AML-193 (cell line): ENCODE measurements around the gene CELSR1.
"Not testable (repeated sequence)": the region's sequence is repeated elsewhere in the genome, so short reads cannot be mapped to it uniquely, and the experiment has no call there.

Source experiments
- DNase-seq, 2 experiments: peaks; one replicate each; lab custom pipeline; 2025; lab: John Stamatoyannopoulos, UW

Gene CELSR1

DNA sequence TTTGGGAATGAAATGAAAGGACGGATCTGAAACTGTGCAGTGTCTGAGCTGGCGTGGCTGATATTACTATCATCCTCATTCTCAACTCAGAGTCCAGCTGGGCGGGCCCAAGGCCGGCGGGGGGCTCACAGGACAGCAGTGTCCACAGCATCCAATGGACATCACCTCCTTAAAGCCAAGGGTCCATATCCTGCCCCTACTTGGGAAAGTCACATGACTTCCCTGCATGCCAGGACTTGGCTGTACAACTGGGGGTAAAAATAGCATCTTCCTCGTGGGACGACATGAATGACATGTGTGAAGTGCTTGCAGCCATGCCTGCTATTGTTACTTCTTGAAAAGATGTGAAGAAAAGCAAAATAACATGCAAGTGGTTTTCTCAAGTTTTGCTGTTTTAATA, 119.7 kb downstream of the CELSR1 start:
- no peak for DNase-seq

- no peak for DNase-seq
Measured at GRCh38 chr22:46416891-46417580, 120.4 kb downstream of the CELSR1 start.

GRCh38 chr22:46416520-46416871, 120.9 kb downstream of the CELSR1 start:
- no peak for DNase-seq

- no peak for DNase-seq
Measured at GRCh38 chr22:46415776-46416519, 121.5 kb downstream of the CELSR1 start.

GRCh38 chr22:46414704-46415103, 122.7 kb downstream of the CELSR1 start:
- DNase-seq = no peak

- no peak for DNase-seq
Measured at GRCh38 chr22:46413725-46414379, 123.6 kb downstream of the CELSR1 start.

- no peak for DNase-seq
Measured at GRCh38 chr22:46411347-46411746, 126.1 kb downstream of the CELSR1 start.

DNA sequence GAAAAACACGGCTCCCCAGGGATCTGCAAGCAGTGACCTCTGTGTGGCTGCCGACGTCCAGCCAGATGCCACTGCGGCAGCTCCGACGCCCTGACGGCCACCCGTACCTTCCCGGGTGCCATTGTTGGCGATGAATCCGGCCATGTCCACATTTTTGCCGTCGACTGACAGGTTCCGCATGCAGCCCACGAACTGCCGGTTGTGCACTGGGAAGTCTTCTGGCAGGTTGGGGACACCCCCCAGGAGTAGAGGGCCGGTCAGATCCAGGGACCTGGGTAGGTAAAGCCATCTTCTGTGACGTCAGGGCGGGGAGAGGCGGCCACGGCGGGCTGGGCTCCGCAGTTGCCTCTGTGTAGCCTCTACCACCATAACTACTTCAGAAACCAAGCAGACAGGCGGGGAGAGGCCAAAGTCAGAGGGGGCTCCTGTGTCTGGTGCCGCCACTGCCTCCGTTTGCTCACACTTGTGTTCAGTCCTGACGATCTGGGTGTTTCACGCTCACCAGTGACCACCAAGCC, 127.1 kb downstream of the CELSR1 start:
- no peak for DNase-seq

GRCh38 chr22:46409631-46410210, 127.7 kb downstream of the CELSR1 start:
- DNase-seq = no peak

GRCh38 chr22:46408568-46409506, 128.6 kb downstream of the CELSR1 start:
- no peak for DNase-seq

GRCh38 chr22:46407748-46408147, 129.7 kb downstream of the CELSR1 start:
- DNase-seq = no peak

- DNase-seq = no peak
Measured at GRCh38 chr22:46406791-46407190, 130.6 kb downstream of the CELSR1 start.

GRCh38 chr22:46406349-46406748, 131.1 kb downstream of the CELSR1 start:
- DNase-seq = no peak

- DNase-seq = no peak
Measured at GRCh38 chr22:46405901-46406300, 131.5 kb downstream of the CELSR1 start.

DNA sequence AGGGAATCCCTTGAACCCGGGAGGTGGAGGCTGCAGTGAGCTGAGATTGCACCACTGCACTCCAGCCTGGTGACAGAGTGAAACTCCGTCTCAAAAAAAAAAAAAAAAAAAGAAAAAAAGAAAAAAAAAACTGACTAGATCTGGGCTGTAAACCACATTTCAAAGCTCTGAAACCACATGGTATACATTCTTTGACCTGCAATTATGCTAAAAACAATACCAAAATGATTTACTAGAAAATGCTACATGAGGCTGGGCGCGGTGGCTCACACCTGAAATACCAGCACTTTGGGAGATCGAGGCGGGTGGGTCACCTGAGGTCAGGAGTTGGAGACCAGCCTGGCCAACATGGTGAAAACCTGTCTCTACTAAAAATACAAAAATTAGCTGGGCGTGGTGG, 133.5 kb downstream of the CELSR1 start:
- not testable (repeated sequence) for DNase-seq

DNA sequence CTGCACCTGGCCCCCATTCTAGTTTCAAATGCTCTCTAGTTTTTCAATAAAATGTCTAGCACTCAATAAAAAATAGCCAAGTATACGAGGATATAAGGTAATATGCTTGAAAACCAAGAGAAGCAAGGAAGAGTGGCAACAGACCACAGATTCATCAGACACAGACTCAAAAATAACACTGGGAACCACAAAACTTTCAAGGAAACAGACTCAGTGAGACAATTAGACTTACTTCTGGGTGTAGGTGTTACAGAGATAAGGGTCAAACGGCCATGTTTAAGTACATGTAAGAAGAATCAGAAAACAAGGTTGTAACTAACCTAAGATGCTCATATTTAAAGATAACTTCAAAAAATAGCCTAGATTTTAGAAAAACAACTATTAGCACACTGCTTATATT, 134.9 kb downstream of the CELSR1 start:
- DNase-seq = no peak

DNA sequence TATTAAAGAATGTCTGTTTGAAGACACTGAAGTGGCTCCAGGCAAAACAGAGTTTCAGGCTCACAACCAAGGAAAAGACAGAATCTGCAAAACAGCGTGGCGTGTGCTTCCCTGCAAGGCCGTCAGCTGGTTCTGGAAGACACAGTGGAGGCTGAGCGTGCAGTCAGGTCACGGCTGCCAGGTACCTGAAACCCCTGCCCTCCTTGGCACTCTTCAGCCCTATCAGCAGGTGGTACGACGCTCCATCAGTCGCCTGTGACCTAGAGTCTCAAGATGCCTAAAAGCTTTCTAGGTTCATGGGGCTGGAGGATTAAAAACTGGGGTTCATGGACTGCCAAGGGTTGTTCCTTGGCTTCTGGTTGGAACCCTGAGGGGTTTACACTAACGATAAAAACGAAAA, 136.1 kb downstream of the CELSR1 start:
- no peak for DNase-seq

GRCh38 chr22:46399251-46400024, 138.0 kb downstream of the CELSR1 start:
- no peak for DNase-seq

DNA sequence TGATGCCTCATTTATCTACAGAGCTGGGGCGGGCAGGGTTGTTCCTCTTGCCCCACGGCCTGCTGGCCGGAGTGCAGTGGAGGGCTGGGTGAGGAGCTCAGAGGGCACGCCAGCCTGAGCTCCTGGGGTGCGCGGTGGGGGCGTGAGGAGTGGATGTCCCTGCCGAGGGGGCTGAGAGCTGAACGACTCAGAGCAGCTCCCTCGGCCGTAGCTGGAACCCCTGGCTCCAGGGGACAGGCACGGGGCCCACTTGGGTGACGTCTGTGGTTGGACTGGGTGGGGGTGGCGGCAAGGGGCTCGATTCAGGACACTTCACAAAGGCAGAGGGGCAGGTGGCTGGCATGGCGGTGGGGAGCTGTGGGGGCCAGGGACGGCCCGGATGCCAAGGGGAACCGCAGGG, 139.5 kb downstream of the CELSR1 start:
- no peak for DNase-seq

DNA sequence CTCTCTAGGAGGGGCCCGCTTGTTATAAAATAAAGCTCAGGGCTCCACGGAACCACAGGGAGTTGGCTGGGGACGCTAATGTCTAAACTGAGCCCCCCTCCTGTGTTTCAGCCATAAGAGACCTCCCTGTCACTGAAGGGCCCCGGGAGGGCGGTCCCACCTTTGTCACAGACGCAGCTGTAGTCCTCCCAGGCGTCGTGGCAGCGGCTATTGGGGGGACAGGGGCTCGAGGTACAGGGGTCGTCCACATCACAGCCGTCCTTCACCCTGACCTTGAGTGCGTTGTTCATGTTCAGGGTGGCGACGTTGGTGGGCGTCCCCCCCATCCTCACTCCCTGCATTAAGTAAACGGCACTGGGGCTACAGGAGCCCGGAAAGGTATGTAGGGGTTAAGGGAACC, 139.9 kb downstream of the CELSR1 start:
- DNase-seq = no peak

GRCh38 chr22:46397049-46397448, 140.4 kb downstream of the CELSR1 start:
- DNase-seq = not testable (repeated sequence)
